GM12878 (cell line): ENCODE data around the gene JAKMIP1. TPM values are rescaled to one million over a fixed set of nuclear protein-coding genes. Genes with fewer than 3 reads are reported as not detected.

ENCODE experiments used
- ATAC-seq: fragments of 200-7000 bp; cut with Tn5 transposase; 3 replicates; pipeline ENCODE4 v1.9.1; 2020; ENCODE audit warnings: mild to moderate bottlenecking, moderate library complexity
- BruUV-seq: library from RNA; stranded (reverse); fragments of 400-500 nt; replicated peaks from 2 replicates; lab custom pipeline; 2021; lab: Mats Ljungman, UMichigan
- CTCF ChIA-PET: fragments of 300-600 bp; sonication (Branson Sonifier 250); formaldehyde crosslinking; extraction: SDS; loops from one replicate; lab custom pipeline; 2021; ENCODE audit warnings: inconsistent platforms; lab: Yijun Ruan, JAX
- POLR2A ChIA-PET: fragments of 350-600 bp; formaldehyde crosslinking; extraction: SDS; loops from one replicate; lab custom pipeline; 2021; ENCODE audit warnings: inconsistent platforms; lab: Charles Lee
- RAD21 ChIA-PET: fragments of 300-600 bp; sonication (Branson Sonifier 250); formaldehyde crosslinking; loops from one replicate; lab custom pipeline; 2023; ENCODE audit warnings: antibody characterized with exemption; ENCODE audit not compliant: unreplicated experiment; lab: Charles Lee
- SMC1A ChIA-PET: fragments of 300-600 bp; sonication (Branson Sonifier 250); formaldehyde crosslinking; loops from one replicate; lab custom pipeline; 2023; ENCODE audit not compliant: unreplicated experiment, uncharacterized antibody; lab: Charles Lee
- DNase-seq: peaks from one replicate; pipeline ENCODE4 v3.0.0-alpha.2; 2011; ENCODE audit warnings: low read depth, low spot score
- FAIRE-seq: peaks from 3 replicates; lab custom pipeline; 2011; peaks lifted over from hg19 to GRCh38; lab: Jason Lieb, UNC
- H2AFZ ChIP-seq: 2 replicates; pipeline ENCODE4 v1.6.0; 2011; ENCODE audit warnings: low read depth, low read length, control low read depth; ENCODE audit not compliant: control insufficient read depth
- H3K27ac ChIP-seq: 2 replicates; pipeline ENCODE4 v1.5.1; 2011; ENCODE audit warnings: control low read depth; ENCODE audit not compliant: control insufficient read depth, insufficient read depth
- H3K27me3 ChIP-seq, 2 experiments: replicated peaks in 1 of 2; 2 replicates each; pipeline versions ENCODE4 v1.6.0 to v1.6.1; 2011; ENCODE audit warnings: low read length in 1 of 2; ENCODE audit not compliant: control insufficient read depth in 2 of 2, insufficient read depth in 2 of 2
- H3K36me3 ChIP-seq, 2 experiments: 2 replicates each; pipeline ENCODE4 v1.5.1; 2011; ENCODE audit warnings: low read length in 1 of 2; ENCODE audit not compliant: control insufficient read depth in 2 of 2, insufficient read depth in 2 of 2
- H3K4me1 ChIP-seq: 2 replicates; pipeline ENCODE4 v1.6.1; 2011; ENCODE audit warnings: mild to moderate bottlenecking, low read length, moderate library complexity, mixed read lengths; ENCODE audit not compliant: control insufficient read depth, insufficient read depth
- H3K4me2 ChIP-seq: 2 replicates; pipeline ENCODE4 v1.6.0; 2011; ENCODE audit warnings: control low read depth; ENCODE audit not compliant: control insufficient read depth, insufficient read depth
- H3K4me3 ChIP-seq: fragments of 200-600 bp; sonication (generic); 2 replicates; pipeline ENCODE4 v1.5.1; 2016
- H3K79me2 ChIP-seq: 2 replicates; pipeline ENCODE4 v1.6.0; 2011; ENCODE audit warnings: low read length; ENCODE audit not compliant: control insufficient read depth, insufficient read depth
- H3K9ac ChIP-seq: 2 replicates; pipeline ENCODE4 v1.8.0; 2011; ENCODE audit warnings: low read length, control low read depth, mixed read lengths; ENCODE audit not compliant: control insufficient read depth, insufficient read depth
- H3K9me3 ChIP-seq: replicated peaks from 3 replicates; pipeline ENCODE4 v1.5.1; 2011; ENCODE audit warnings: mild to moderate bottlenecking, low read length; ENCODE audit not compliant: control insufficient read depth, insufficient read depth
- H4K20me1 ChIP-seq: 2 replicates; pipeline ENCODE4 v1.6.0; 2011; ENCODE audit not compliant: control insufficient read depth, insufficient read depth
- BCLAF1 ChIP-seq: fragments of 450-650 bp; IDR thresholded peaks from 2 replicates; pipeline ENCODE4 v1.6.1; 2017; ENCODE audit warnings: antibody characterized with exemption, mild to moderate bottlenecking, moderate library complexity
- HDAC6 ChIP-seq: fragments of 200-600 bp; sonication (generic); IDR thresholded peaks from one replicate; pipeline ENCODE4 v1.8.0; 2017; ENCODE audit warnings: antibody characterized with exemption; ENCODE audit not compliant: unreplicated experiment
- JUND ChIP-seq: IDR thresholded peaks from 2 replicates; pipeline ENCODE4 v1.6.1; 2012; ENCODE audit warnings: low read depth, mild to moderate bottlenecking, low read length, improper control_type of control experiment, moderate library complexity
- KLF5 ChIP-seq: fragments of 450-650 bp; IDR thresholded peaks from 2 replicates; pipeline ENCODE4 v1.6.1; 2014; ENCODE audit warnings: mild to moderate bottlenecking; ENCODE audit not compliant: partially characterized antibody
- NR2F1 ChIP-seq: fragments of 450-650 bp; conservative IDR thresholded peaks from 2 replicates; pipeline ENCODE4 v1.6.1; 2017; ENCODE audit warnings: mild to moderate bottlenecking
- RAD51 ChIP-seq: fragments of 450-650 bp; IDR thresholded peaks from 2 replicates; pipeline ENCODE4 v1.6.1; 2016; ENCODE audit warnings: moderate library complexity, mild to moderate bottlenecking, inconsistent platforms
- RELB ChIP-seq: fragments of 450-650 bp; IDR thresholded peaks from 2 replicates; pipeline ENCODE4 v1.6.1; 2017; ENCODE audit warnings: low read depth, mild to moderate bottlenecking, moderate library complexity
- YBX1 ChIP-seq: fragments of 450-650 bp; IDR thresholded peaks from 2 replicates; pipeline ENCODE4 v1.6.1; 2016; ENCODE audit warnings: antibody characterized with exemption
- WGBS: methylation state at CpG from one replicate; pipeline ENCODE4 v1.1.6; 2016; ENCODE audit warnings: low lambda C conversion rate; ENCODE audit not compliant: insufficient replicate concordance, insufficient coverage; ENCODE audit errors: missing lambda C conversion rate; 5-methylcytosine and 5-hydroxymethylcytosine counted together
- in situ Hi-C: fragments of 300-500 bp; cut with MboI; formaldehyde crosslinking; loops from 9 replicates; pipeline ENCODE4 v1.14.3; 2018; ENCODE audit warnings: mixed read lengths
- intact Hi-C: fragments of 100-400 bp; cut with micrococcal nuclease; formaldehyde crosslinking; loops from one replicate; pipeline ENCODE4 v1.14.2; 2022; ENCODE audit not compliant: unreplicated experiment
- polyA plus RNA-seq, 11 experiments: library from polyadenylated mRNA; depleted of rRNA in 4 of 11; unstranded in 6 of 11; stranded (reverse) in 5 of 11; fragments of >200 nt; fragmentation: Nextera tagmentation in 4 of 11; fragmentation: Illumina TruSeq in 1 of 11; extraction: Ambion mirVana in 4 of 11; extraction: Trizol in 1 of 11; gene quantifications; 1 replicate in 1 of 11; 2 replicates in 10 of 11; pipeline versions ENCODE4 v1.2.1 to v1.2.3, GENCODE V29; 2011 to 2016; ENCODE audit warnings: inconsistent platforms in 2 of 11, missing spikeins in 2 of 11, low read depth in 1 of 11
- total RNA-seq, 4 experiments: library from RNA; depleted of rRNA in 3 of 4; stranded (reverse); fragments of >200 nt in 3 of 4; fragmentation: Illumina TruSeq in 1 of 4; extraction: Trizol in 1 of 4; gene quantifications; 2 replicates each; pipeline versions ENCODE4 v1.2.1 to v1.2.3, GENCODE V29; 2013 to 2021
- TF ChIP-seq, protein P1 (sequence below), 3 experiments: IDR thresholded peaks in 2 of 3; conservative IDR thresholded peaks in 1 of 3; 2 replicates each; pipeline ENCODE4 v1.5.1; 2011; ENCODE audit warnings: low read depth in 3 of 3, low read length in 3 of 3, mild to moderate bottlenecking in 3 of 3, control low read depth in 2 of 3, moderate library complexity in 2 of 3, inconsistent platforms in 1 of 3, mixed read lengths in 1 of 3; ENCODE audit not compliant: control insufficient read depth in 2 of 3, insufficient read depth in 1 of 3; ENCODE audit errors: extremely low read depth in 1 of 3

The JAKMIP1 gene
- total and polyA plus RNA-seq, 10 of the 15 experiments (the other 5 are each of a cell fraction or from before 2014, with no cell fraction given) = 0.52 to 16.7 (median 12.3) TPM

- Histone ChIP-seq H3K9me3 (no peaks in the 10 kb centered on the region), H3K27ac (no peak overlapping the region), H2AFZ (no peak overlapping the region), H3K4me1 (no peaks in the 10 kb centered on the region), H3K27me3 (no peaks in the 10 kb centered on the region; a peak in 2 of 4 replicates), H3K79me2 (no peaks in the 10 kb centered on the region), H3K36me3 (no peaks in the 10 kb centered on the region), H3K4me3 (no peak overlapping the region), H3K4me2 (no peak overlapping the region), H3K9ac (no peak overlapping the region), H4K20me1 (no peaks in the 10 kb centered on the region)
- no peak for ATAC-seq
- 35% methylated on average over 11 of the region's 11 CpGs for WGBS
- ChIA-PET RAD21 (no interaction called here), POLR2A (no interaction called here), CTCF (no interaction called here), SMC1A (no interaction called here)
- TF ChIP-seq NR2F1 = no peak
- TF ChIP-seq YBX1 = no peak
- TF ChIP-seq JUND = no peak
- TF ChIP-seq, protein P1, sequence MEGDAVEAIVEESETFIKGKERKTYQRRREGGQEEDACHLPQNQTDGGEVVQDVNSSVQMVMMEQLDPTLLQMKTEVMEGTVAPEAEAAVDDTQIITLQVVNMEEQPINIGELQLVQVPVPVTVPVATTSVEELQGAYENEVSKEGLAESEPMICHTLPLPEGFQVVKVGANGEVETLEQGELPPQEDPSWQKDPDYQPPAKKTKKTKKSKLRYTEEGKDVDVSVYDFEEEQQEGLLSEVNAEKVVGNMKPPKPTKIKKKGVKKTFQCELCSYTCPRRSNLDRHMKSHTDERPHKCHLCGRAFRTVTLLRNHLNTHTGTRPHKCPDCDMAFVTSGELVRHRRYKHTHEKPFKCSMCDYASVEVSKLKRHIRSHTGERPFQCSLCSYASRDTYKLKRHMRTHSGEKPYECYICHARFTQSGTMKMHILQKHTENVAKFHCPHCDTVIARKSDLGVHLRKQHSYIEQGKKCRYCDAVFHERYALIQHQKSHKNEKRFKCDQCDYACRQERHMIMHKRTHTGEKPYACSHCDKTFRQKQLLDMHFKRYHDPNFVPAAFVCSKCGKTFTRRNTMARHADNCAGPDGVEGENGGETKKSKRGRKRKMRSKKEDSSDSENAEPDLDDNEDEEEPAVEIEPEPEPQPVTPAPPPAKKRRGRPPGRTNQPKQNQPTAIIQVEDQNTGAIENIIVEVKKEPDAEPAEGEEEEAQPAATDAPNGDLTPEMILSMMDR (IDR thresholded peaks at IDR 0.05 in 2 of 3, conservative IDR thresholded peaks at IDR 0.05 in 1 of 3; ENCODE audit: control insufficient read depth in 2 of 3, extremely low read depth in 1 of 3, insufficient read depth in 1 of 3, low read depth in 3 of 3, low read length in 3 of 3) = 0 out of 6 replicates have a peak, but pooled peaks of 1 of the 3 experiments have one; percentile 4
- no peak for TF ChIP-seq KLF5
- no peak for TF ChIP-seq RELB
- TF ChIP-seq BCLAF1 = no peak
- TF ChIP-seq HDAC6 = no peak
- TF ChIP-seq RAD51 = no peak
- FAIRE-seq = no peak
- in situ Hi-C loops = no loop called here
- no TSS peak for BruUV-seq
- intact Hi-C loops = no loop called here
- DNase-seq = no peak
Observed at GRCh38 chr4:6032249-6033244, 167.8 kb downstream of the JAKMIP1 start.
